HepG2 (cell line): ENCODE results near the gene VARS1. TPM values are rescaled to one million over a fixed set of nuclear protein-coding genes. Genes with fewer than 3 reads are reported as not detected.

ENCODE experiments used
- CENPBD1 ChIP-seq: sonication (generic); formaldehyde crosslinking; IDR thresholded peaks from 2 replicates; pipeline ENCODE4 v1.8.0; 2022; ENCODE audit warnings: missing genetic modification reagents, low read depth, mild to moderate bottlenecking, borderline replicate concordance
- CREM ChIP-seq, 2 experiments: sonication (generic) in 1 of 2; formaldehyde crosslinking in 1 of 2; IDR thresholded peaks; 2 replicates each; pipeline versions ENCODE4 v1.4.0 to v1.6.1; 2016 to 2020; ENCODE audit warnings: antibody characterized with exemption in 1 of 2, mild to moderate bottlenecking in 1 of 2, missing genetic modification reagents in 1 of 2
- FLYWCH1 ChIP-seq: sonication (generic); formaldehyde crosslinking; IDR thresholded peaks from 2 replicates; pipeline ENCODE4 v1.8.1; 2023; ENCODE audit warnings: mild to moderate bottlenecking, missing genetic modification reagents
- FOSL1 ChIP-seq: sonication (generic); formaldehyde crosslinking; IDR thresholded peaks from 2 replicates; pipeline ENCODE4 v1.9.0; 2021; ENCODE audit warnings: missing genetic modification reagents, borderline replicate concordance
- HNRNPH1 ChIP-seq: fragments of 200-400 bp; formaldehyde crosslinking; optimal IDR thresholded peaks from 2 replicates; pipeline ENCODE3; 2017; ENCODE audit warnings: mild to moderate bottlenecking, low read depth, low read length
- KDM4B ChIP-seq: sonication (generic); formaldehyde crosslinking; IDR thresholded peaks from 2 replicates; pipeline ENCODE4 v1.4.0; 2020; ENCODE audit warnings: missing genetic modification reagents
- MIER3 ChIP-seq: IDR thresholded peaks from 2 replicates; pipeline ENCODE4 v1.6.1; 2016; ENCODE audit warnings: missing compliant biosample characterization, borderline replicate concordance
- NPAS2 ChIP-seq: sonication (generic); formaldehyde crosslinking; IDR thresholded peaks from 2 replicates; pipeline ENCODE4 v1.8.0; 2022; ENCODE audit warnings: mild to moderate bottlenecking, missing genetic modification reagents, borderline replicate concordance
- SALL2 ChIP-seq: sonication (generic); formaldehyde crosslinking; IDR thresholded peaks from 2 replicates; pipeline ENCODE4 v1.8.1; 2023; ENCODE audit warnings: mild to moderate bottlenecking, missing genetic modification reagents, inconsistent platforms
- SP4 ChIP-seq: sonication (generic); formaldehyde crosslinking; IDR thresholded peaks from 2 replicates; pipeline ENCODE4 v1.8.1; 2023; ENCODE audit warnings: mild to moderate bottlenecking, missing genetic modification reagents
- ZBTB21 ChIP-seq: sonication (generic); formaldehyde crosslinking; IDR thresholded peaks from 2 replicates; pipeline ENCODE4 v1.4.0; 2020; ENCODE audit warnings: missing genetic modification reagents
- ZBTB34 ChIP-seq: sonication (generic); formaldehyde crosslinking; IDR thresholded peaks from 2 replicates; pipeline ENCODE4 v1.8.0; 2022; ENCODE audit warnings: mild to moderate bottlenecking, missing genetic modification reagents
- ZNF207 ChIP-seq: fragments of 450-650 bp; IDR thresholded peaks from 2 replicates; pipeline ENCODE4 v1.6.1; 2016; ENCODE audit warnings: antibody characterized with exemption, borderline replicate concordance
- ZNF253 ChIP-seq: sonication (generic); formaldehyde crosslinking; IDR thresholded peaks from 2 replicates; pipeline ENCODE4 v1.8.0; 2022; ENCODE audit warnings: mild to moderate bottlenecking, missing genetic modification reagents, borderline replicate concordance
- ZNF496 ChIP-seq: sonication (generic); formaldehyde crosslinking; IDR thresholded peaks from 2 replicates; pipeline ENCODE4 v1.8.1; 2023; ENCODE audit warnings: mild to moderate bottlenecking, moderate library complexity, missing genetic modification reagents; ENCODE audit not compliant: insufficient replicate concordance
- ZNF710 ChIP-seq: sonication (generic); formaldehyde crosslinking; IDR thresholded peaks from 2 replicates; pipeline ENCODE4 v1.5.0; 2020; ENCODE audit warnings: mild to moderate bottlenecking, missing genetic modification reagents, borderline replicate concordance
- ZNF724P ChIP-seq: sonication (generic); formaldehyde crosslinking; IDR thresholded peaks from 2 replicates; pipeline ENCODE4 v1.8.0; 2022; ENCODE audit warnings: missing genetic modification reagents, borderline replicate concordance
- ZNF784 ChIP-seq: sonication (generic); formaldehyde crosslinking; IDR thresholded peaks from 2 replicates; pipeline ENCODE4 v1.5.1; 2020; ENCODE audit warnings: missing genetic modification reagents, mild to moderate bottlenecking, borderline replicate concordance
- ZNF790 ChIP-seq: sonication (generic); formaldehyde crosslinking; IDR thresholded peaks from 2 replicates; pipeline ENCODE4 v1.8.0; 2022; ENCODE audit warnings: missing genetic modification reagents, mild to moderate bottlenecking, borderline replicate concordance
- ZNF792 ChIP-seq: IDR thresholded peaks from 2 replicates; pipeline ENCODE4 v1.6.1; 2016
- ZXDC ChIP-seq: sonication (generic); formaldehyde crosslinking; IDR thresholded peaks from 2 replicates; pipeline ENCODE4 v1.5.0; 2020; ENCODE audit warnings: mild to moderate bottlenecking, missing genetic modification reagents
- polyA plus RNA-seq, 8 experiments: library from polyadenylated mRNA; depleted of rRNA in 3 of 8; stranded (reverse) in 7 of 8; unstranded in 1 of 8; fragments of >200 nt; fragmentation: Illumina TruSeq in 4 of 8; extraction: Trizol in 4 of 8; gene quantifications; 2 replicates each; pipeline versions ENCODE4 v1.2.1 to v1.2.3, GENCODE V29; 2011 to 2016; ENCODE audit warnings: low read depth in 4 of 8, missing spikeins in 1 of 8, mixed read lengths in 1 of 8; ENCODE audit not compliant: insufficient read depth in 1 of 8
- total RNA-seq, 5 experiments: library from RNA; depleted of rRNA; stranded (reverse); fragments of >200 nt; fragmentation: Illumina TruSeq; extraction: Trizol; gene quantifications; 2 replicates each; pipeline ENCODE4 v1.2.3, GENCODE V29; 2016; ENCODE audit warnings: low read depth in 1 of 5

VARS1 gene
- total and polyA plus RNA-seq, 2 of the 13 experiments (the other 11 are each of a cell fraction or from before 2014, with no cell fraction given) = 14.7 to 56.1 TPM

GRCh38 chr6:31806470-31807272 is 11.1 kb upstream of the VARS1 start, which contains the start of gene LSM2 (continued):
- TF ChIP-seq ZXDC (no peak), ZNF784 (CRISPR knock-in tag) (peak; percentile 90; the same call in 1 of the 2 replicates), ZNF792 (CRISPR knock-in tag) (peak; percentile 93), ZNF790 (CRISPR knock-in tag) (no peak), SP4 (CRISPR knock-in tag) (peak; percentile 90), FLYWCH1 (CRISPR knock-in tag) (no peak), CREM (IDR thresholded peaks at IDR 0.05) (peak; percentile 96), CREM (CRISPR knock-in tag; IDR thresholded peaks at IDR 0.05) (peak; percentile 89), CENPBD1 (CRISPR knock-in tag) (no peak), ZBTB34 (CRISPR knock-in tag) (peak; percentile 79; the same call in 1 of the 2 replicates), FOSL1 (CRISPR knock-in tag) (no peak), KDM4B (CRISPR knock-in tag) (peak; percentile 47), ZNF710 (CRISPR knock-in tag) (peak; percentile 80; the same call in 1 of the 2 replicates), NPAS2 (CRISPR knock-in tag) (no peak), SALL2 (CRISPR knock-in tag) (0 out of 2 replicates have a peak, but pooled peaks have one; percentile 78), HNRNPH1 (no peak), MIER3 (CRISPR knock-in tag) (peak; percentile 89; the same call in 1 of the 2 replicates), ZBTB21 (CRISPR knock-in tag) (peak; percentile 87), ZNF207 (no peak), ZNF496 (no peak), ZNF253 (no peak; the same call in 1 of the 2 replicates), ZNF724P (peak; percentile 94; the same call in 1 of the 2 replicates)
